GM23338 (cell line): ENCODE data around the gene DDX31. TPM values are rescaled to one million over a fixed set of nuclear protein-coding genes. Genes with fewer than 3 reads are reported as not detected.

ENCODE experiments used
- ATAC-seq: fragments of 200-7000 bp; cut with Tn5 transposase; 3 replicates; pipeline ENCODE4 v1.9.1; 2020
- DNase-seq: peaks from one replicate; pipeline ENCODE4 v3.0.0-alpha.2; 2015; ENCODE audit warnings: low spot score
- H2AFZ ChIP-seq: fragments of 200-600 bp; sonication (generic); 2 replicates; pipeline ENCODE4 v1.8.0; 2016; ENCODE audit warnings: antibody characterized with exemption, mild to moderate bottlenecking, moderate library complexity
- H3F3A ChIP-seq: fragments of 200-600 bp; sonication (generic); replicated peaks from 2 replicates; pipeline ENCODE4 v1.8.0; 2017; ENCODE audit warnings: antibody characterized with exemption, mixed run types, low read depth
- H3K27ac ChIP-seq: fragments of 200-600 bp; sonication (generic); 2 replicates; pipeline ENCODE4 v1.6.1; 2016; ENCODE audit warnings: low read depth
- H3K27me3 ChIP-seq: fragments of 200-600 bp; sonication (generic); 2 replicates; pipeline ENCODE4 v1.8.0; 2016; ENCODE audit warnings: mild to moderate bottlenecking, mixed run types, moderate library complexity; ENCODE audit not compliant: insufficient read depth
- H3K36me3 ChIP-seq: fragments of 200-600 bp; sonication (generic); 2 replicates; pipeline ENCODE4 v1.8.0; 2016; ENCODE audit warnings: mild to moderate bottlenecking; ENCODE audit not compliant: insufficient read depth
- H3K4me1 ChIP-seq: fragments of 200-600 bp; sonication (generic); 2 replicates; pipeline ENCODE4 v1.8.0; 2016; ENCODE audit warnings: mild to moderate bottlenecking, moderate library complexity; ENCODE audit not compliant: insufficient read depth
- H3K4me2 ChIP-seq: fragments of 200-600 bp; sonication (generic); 2 replicates; pipeline ENCODE4 v1.7.1; 2017; ENCODE audit warnings: mixed run types
- H3K4me3 ChIP-seq: fragments of 200-600 bp; sonication (generic); 2 replicates; pipeline ENCODE4 v1.6.1; 2016; ENCODE audit warnings: mixed run types
- H3K79me2 ChIP-seq: fragments of 200-600 bp; sonication (generic); replicated peaks from 2 replicates; pipeline ENCODE4 v1.8.0; 2017; ENCODE audit warnings: mild to moderate bottlenecking; ENCODE audit not compliant: insufficient read depth
- H3K9me2 ChIP-seq: fragments of 200-600 bp; sonication (generic); 2 replicates; pipeline ENCODE4 v1.8.0; 2017; ENCODE audit not compliant: insufficient read depth
- H4K20me1 ChIP-seq: fragments of 200-600 bp; sonication (generic); replicated peaks from 2 replicates; pipeline ENCODE4 v1.8.0; 2017; ENCODE audit warnings: mild to moderate bottlenecking; ENCODE audit not compliant: insufficient read depth
- H3K27ac Mint-ChIP-seq: 2 replicates; pipeline ENCODE4 v1.8.0; 2020; ENCODE audit warnings: inconsistent platforms, mild to moderate bottlenecking, moderate library complexity, mixed read lengths
- H3K27me3 Mint-ChIP-seq: 3 replicates; pipeline ENCODE4 v1.8.0; 2022; ENCODE audit warnings: low read depth, mild to moderate bottlenecking, moderate library complexity, mixed read lengths, inconsistent platforms; ENCODE audit not compliant: insufficient read depth, poor library complexity
- H3K36me3 Mint-ChIP-seq: 3 replicates; pipeline ENCODE4 v1.8.0; 2021; ENCODE audit warnings: low read depth, mild to moderate bottlenecking, inconsistent platforms, moderate library complexity, mixed read lengths
- H3K4me1 Mint-ChIP-seq: 3 replicates; pipeline ENCODE4 v1.8.0; 2020; ENCODE audit warnings: mild to moderate bottlenecking, inconsistent platforms, mixed read lengths
- H3K4me3 Mint-ChIP-seq: 3 replicates; pipeline ENCODE4 v1.8.0; 2021; ENCODE audit warnings: moderate library complexity, mild to moderate bottlenecking, inconsistent platforms, mixed read lengths
- H3K9me3 Mint-ChIP-seq: 3 replicates; pipeline ENCODE4 v1.8.0; 2020; ENCODE audit warnings: moderate library complexity, mild to moderate bottlenecking, inconsistent platforms, mixed read lengths
- CREB1 ChIP-seq: fragments of 250-450 bp; sonication (Bioruptor Pico); IDR thresholded peaks from 2 replicates; pipeline ENCODE4 v1.5.0; 2020; ENCODE audit warnings: low read depth, mild to moderate bottlenecking, moderate library complexity
- CTCF ChIP-seq, 2 experiments: fragments of 200-600 bp in 1 of 2; sonication (generic) in 1 of 2; conservative IDR thresholded peaks; 2 replicates each; pipeline versions ENCODE4 v1.5.1 to v1.6.1; 2016 to 2017; ENCODE audit warnings: antibody characterized with exemption in 2 of 2, low read depth in 2 of 2, mild to moderate bottlenecking in 2 of 2, moderate library complexity in 1 of 2
- ETS1 ChIP-seq: IDR thresholded peaks from 2 replicates; pipeline ENCODE4 v1.6.1; 2016; ENCODE audit warnings: antibody characterized with exemption
- EZH2 ChIP-seq: fragments of 200-600 bp; sonication (generic); IDR thresholded peaks from one replicate; pipeline ENCODE4 v1.8.0; 2017; ENCODE audit warnings: antibody characterized with exemption, mild to moderate bottlenecking, low read depth; ENCODE audit not compliant: unreplicated experiment
- EZH2phosphoT487 ChIP-seq: fragments of 200-600 bp; sonication (generic); IDR thresholded peaks from one replicate; pipeline ENCODE4 v1.8.1; 2018; ENCODE audit warnings: antibody characterized with exemption; ENCODE audit not compliant: unreplicated experiment
- JUNB ChIP-seq: IDR thresholded peaks from one replicate; pipeline ENCODE4 v1.6.1; 2016; ENCODE audit warnings: antibody characterized with exemption; ENCODE audit not compliant: unreplicated experiment
- NANOG ChIP-seq: IDR thresholded peaks from 2 replicates; pipeline ENCODE4 v1.6.1; 2016; ENCODE audit warnings: antibody characterized with exemption, borderline replicate concordance
- POLR2AphosphoS5 ChIP-seq: IDR thresholded peaks from 2 replicates; pipeline ENCODE4 v1.6.1; 2016; ENCODE audit warnings: antibody characterized with exemption, low read depth
- REST ChIP-seq: IDR thresholded peaks from one replicate; pipeline ENCODE4 v1.6.1; 2018; ENCODE audit warnings: antibody characterized with exemption; ENCODE audit not compliant: unreplicated experiment
- STAT1 ChIP-seq: IDR thresholded peaks from one replicate; pipeline ENCODE4 v1.6.1; 2016; ENCODE audit warnings: antibody characterized with exemption; ENCODE audit not compliant: unreplicated experiment
- ZNF114 ChIP-seq: fragments of 250-450 bp; sonication (Bioruptor Pico); IDR thresholded peaks from 2 replicates; pipeline ENCODE4 v1.5.0; 2020; ENCODE audit warnings: mild to moderate bottlenecking, moderate library complexity
- ZNF331 ChIP-seq: fragments of 250-450 bp; sonication (Bioruptor Pico); IDR thresholded peaks from 2 replicates; pipeline ENCODE4 v1.5.0; 2020; ENCODE audit warnings: low read depth, mild to moderate bottlenecking, moderate library complexity
- ZNF462 ChIP-seq: fragments of 250-450 bp; sonication (Bioruptor Pico); IDR thresholded peaks from 2 replicates; pipeline ENCODE4 v1.5.0; 2020; ENCODE audit warnings: mild to moderate bottlenecking, moderate library complexity
- polyA plus RNA-seq: library from polyadenylated mRNA; unstranded; fragments of >200 nt; fragmentation: Nextera tagmentation; extraction: Ambion mirVana; gene quantifications from 2 replicates; pipeline ENCODE4 v1.2.1, GENCODE V29; 2016
- total RNA-seq: library from RNA; depleted of rRNA; stranded (reverse); fragments of >200 nt; shearing (Covaris generic); gene quantifications from 2 replicates; pipeline ENCODE4 v1.2.3, GENCODE V29; 2014

The DDX31 gene
- total and polyA plus RNA-seq, 2 experiments from 2014 or later = 14.8 to 23.5 TPM

- Mint-ChIP-seq H3K27me3 (peaks cover 17% of the 10 kb centered on the region), H3K4me1 (peaks cover 25% of the 10 kb centered on the region), H3K36me3 (peaks cover 24% of the 10 kb centered on the region), H3K4me3 (no peak overlapping the region), H3K27ac (no peak overlapping the region), H3K9me3 (no peaks in the 10 kb centered on the region)
- TF ChIP-seq ETS1 (no peak), POLR2AphosphoS5 (no peak), EZH2 (no peak), CTCF (conservative IDR thresholded peaks at IDR 0.05; ENCODE audit: low read depth in 2 of 2) (no peak), NANOG (no peak), JUNB (no peak), REST (no peak), STAT1 (no peak), ZNF331 (CRISPR knock-in tag) (no peak), EZH2phosphoT487 (no peak), ZNF462 (CRISPR knock-in tag) (no peak), CREB1 (CRISPR knock-in tag) (no peak), ZNF114 (CRISPR knock-in tag) (no peak)
- no peak overlapping the region for H3K4me2 ChIP-seq
- no peak overlapping the region for H2AFZ ChIP-seq
- no peak overlapping the region for H3K4me3 ChIP-seq
- no peak for ATAC-seq
- H3K27ac ChIP-seq = no peak overlapping the region
- H4K20me1 ChIP-seq = peaks cover 6% of the 10 kb centered on the region; the same call in 1 of the 2 replicates
- peaks cover 12% of the 10 kb centered on the region for H3K4me1 ChIP-seq
- no peaks in the 10 kb centered on the region for H3K9me2 ChIP-seq
- no peaks in the 10 kb centered on the region for H3F3A ChIP-seq
- DNase-seq = no peak
- H3K36me3 ChIP-seq = no peaks in the 10 kb centered on the region
- no peaks in the 10 kb centered on the region for H3K79me2 ChIP-seq
- peaks cover 15% of the 10 kb centered on the region for H3K27me3 ChIP-seq
These were observed 72.6 kb downstream of the DDX31 start for GRCh38 chr9:132597073-132597775.
